Measurements from ENCODE around the gene DGKI. TPM values are rescaled to one million over a fixed set of nuclear protein-coding genes. Genes with fewer than 3 reads are reported as not detected.

DGKI gene
- total and polyA plus RNA-seq, 10 donors, result 0.03 to 1.0 (median 0.45) TPM

- no peak for DNase-seq
- 46 to 84% (median 59%) methylated on average over 2 of the region's 2 CpGs for WGBS, 5 donors
- Histone ChIP-seq H3K36me3 (no peaks in the 10 kb centered on the region), H3K4me3 (no peak overlapping the region), H3K27ac (no peak overlapping the region), H3K27me3 (replicated peaks in 1 of 7) (no peaks in the 10 kb centered on the region), H3K4me1 (no peaks in the 10 kb centered on the region), H3K9me3 (no peaks in the 10 kb centered on the region)
- no peak for TF ChIP-seq POLR2AphosphoS5 (IDR thresholded peaks at IDR 0.05)
- no peak for TF ChIP-seq CTCF (IDR thresholded peaks at IDR 0.05 in 8 of 11, conservative IDR thresholded peaks at IDR 0.05 in 3 of 11)
- no peak for TF ChIP-seq POLR2A (IDR thresholded peaks at IDR 0.05)
- intact Hi-C loops (cut with DNase I; ENCODE audit: low total_unique reads), result no loop called here
These were observed 157.0 kb downstream of the DGKI start for GRCh38 chr7:137689761-137690160.

- Histone ChIP-seq H3K4me1 (no peaks in the 10 kb centered on the region), H3K27ac (no peak overlapping the region), H3K4me3 (no peak overlapping the region), H3K9me3 (no peaks in the 10 kb centered on the region), H3K27me3 (replicated peaks in 1 of 7) (no peaks in the 10 kb centered on the region), H3K36me3 (no peaks in the 10 kb centered on the region)
- DNase-seq, result no peak
- TF ChIP-seq CTCF (IDR thresholded peaks at IDR 0.05 in 8 of 11, conservative IDR thresholded peaks at IDR 0.05 in 3 of 11) (no peak), POLR2A (IDR thresholded peaks at IDR 0.05) (no peak), POLR2AphosphoS5 (IDR thresholded peaks at IDR 0.05) (no peak)
- intact Hi-C loops (cut with DNase I; ENCODE audit: low total_unique reads), result no loop called here
- WGBS, 5 donors, result 71 to 83% (median 74%) methylated on average over 8 of the region's 8 CpGs
These were observed 159.1 kb downstream of the DGKI start for GRCh38 chr7:137687556-137688265.

GRCh38 chr7:137685433-137686164 is 161.2 kb downstream of the DGKI start:
- WGBS, 5 donors, result 62 to 72% (median 66%) methylated on average over 3 of the region's 3 CpGs
- H3K4me1 ChIP-seq, result no peaks in the 10 kb centered on the region
- H3K36me3 ChIP-seq, result no peaks in the 10 kb centered on the region
- intact Hi-C loops (cut with DNase I; ENCODE audit: low total_unique reads), result no loop called here
- TF ChIP-seq POLR2A (IDR thresholded peaks at IDR 0.05), result no peak
- no peak for TF ChIP-seq CTCF (IDR thresholded peaks at IDR 0.05 in 8 of 11, conservative IDR thresholded peaks at IDR 0.05 in 3 of 11)
- no peak for TF ChIP-seq POLR2AphosphoS5 (IDR thresholded peaks at IDR 0.05)
- H3K27ac ChIP-seq, result no peak overlapping the region
- H3K27me3 ChIP-seq (replicated peaks in 1 of 7), result no peaks in the 10 kb centered on the region
- H3K9me3 ChIP-seq, result no peaks in the 10 kb centered on the region
- H3K4me3 ChIP-seq, result no peak overlapping the region
- DNase-seq, result no peak

GRCh38 chr7:137684776-137685175 is 162.0 kb downstream of the DGKI start:
- no peak for DNase-seq
- WGBS, 5 donors, result 85 to 96% (median 88%) methylated on average over 8 of the region's 8 CpGs

More at GRCh38 chr7:137684776-137685175, 162.0 kb downstream of the DGKI start:
- TF ChIP-seq POLR2AphosphoS5 (IDR thresholded peaks at IDR 0.05) (no peak), CTCF (IDR thresholded peaks at IDR 0.05 in 8 of 11, conservative IDR thresholded peaks at IDR 0.05 in 3 of 11) (no peak), POLR2A (IDR thresholded peaks at IDR 0.05) (no peak)
- no peaks in the 10 kb centered on the region for H3K4me1 ChIP-seq
- no peaks in the 10 kb centered on the region for H3K9me3 ChIP-seq
- no peak overlapping the region for H3K27ac ChIP-seq
- no peaks in the 10 kb centered on the region for H3K27me3 ChIP-seq (replicated peaks in 1 of 7)
- intact Hi-C loops (cut with DNase I; ENCODE audit: low total_unique reads), result no loop called here
- no peaks in the 10 kb centered on the region for H3K36me3 ChIP-seq
- H3K4me3 ChIP-seq, result no peak overlapping the region

All from spleen (tissue), 11 donors.